Lower leg skin (tissue), 4 donors: ENCODE results near the gene DISC1. TPM values are rescaled to one million over a fixed set of nuclear protein-coding genes. Genes with fewer than 3 reads are reported as not detected.

Experiments used
- DNase-seq, 2 donors: peaks; one replicate each; pipeline ENCODE4 v3.0.0-alpha.2; 2019; ENCODE audit warnings: low spot score in 2 of 2
- H3K4me3 ChIP-seq: fragments of 200-600 bp; sonication (generic); 2 replicates; pipeline ENCODE4 v1.5.1; 2017; ENCODE audit warnings: mild to moderate bottlenecking, low read depth; ENCODE audit not compliant: poor library complexity, severe bottlenecking
- CTCF ChIP-seq, 3 donors: fragments of 450-650 bp; IDR thresholded peaks; one replicate each; pipeline ENCODE4 v1.5.1; 2016; ENCODE audit warnings: antibody characterized with exemption in 3 of 3, mild to moderate bottlenecking in 3 of 3, moderate library complexity in 2 of 3
- POLR2A ChIP-seq, 2 donors: fragments of 450-650 bp; IDR thresholded peaks; one replicate each; pipeline ENCODE4 v1.6.1; 2016 to 2017; ENCODE audit warnings: antibody characterized with exemption in 2 of 2, mild to moderate bottlenecking in 1 of 2, moderate library complexity in 1 of 2
- WGBS, 2 donors: methylation state at CpG; one replicate each; pipeline ENCODE4 v1.1.5; 2018; 5-methylcytosine and 5-hydroxymethylcytosine counted together
- intact Hi-C: fragments of 100-400 bp; cut with DNase I; formaldehyde crosslinking; loops from one replicate; pipeline ENCODE4 v1.15.0; 2023; ENCODE audit warnings: low total_unique reads
- total RNA-seq, 4 donors: library from RNA; depleted of rRNA; stranded (reverse); fragments of >200 nt; gene quantifications; one replicate each; pipeline ENCODE4 v1.1.0, GENCODE V29; 2016

The DISC1 gene
- total RNA-seq, 4 donors from 2014 or later: 1.6 to 7.4 (median 3.5) TPM

- no peak for DNase-seq
- 65 to 82% methylated on average over 9 of the region's 9 CpGs for WGBS, 2 donors
- TF ChIP-seq POLR2A (IDR thresholded peaks at IDR 0.05): no peak
- no peak for TF ChIP-seq CTCF (IDR thresholded peaks at IDR 0.05)
- intact Hi-C loops: no loop called here
- H3K4me3 ChIP-seq: no peak overlapping the region
These were observed 63.5 kb downstream of the DISC1 start for GRCh38 chr1:231690059-231690458.

- DNase-seq: no peak
- 62 to 67% methylated on average over 17 of the region's 17 CpGs for WGBS, 2 donors
- no peak overlapping the region for H3K4me3 ChIP-seq
- no peak for TF ChIP-seq POLR2A (IDR thresholded peaks at IDR 0.05)
- TF ChIP-seq CTCF (IDR thresholded peaks at IDR 0.05): no peak
- intact Hi-C loops: no loop called here
These were observed 65.1 kb downstream of the DISC1 start for GRCh38 chr1:231691618-231692259.

DNA sequence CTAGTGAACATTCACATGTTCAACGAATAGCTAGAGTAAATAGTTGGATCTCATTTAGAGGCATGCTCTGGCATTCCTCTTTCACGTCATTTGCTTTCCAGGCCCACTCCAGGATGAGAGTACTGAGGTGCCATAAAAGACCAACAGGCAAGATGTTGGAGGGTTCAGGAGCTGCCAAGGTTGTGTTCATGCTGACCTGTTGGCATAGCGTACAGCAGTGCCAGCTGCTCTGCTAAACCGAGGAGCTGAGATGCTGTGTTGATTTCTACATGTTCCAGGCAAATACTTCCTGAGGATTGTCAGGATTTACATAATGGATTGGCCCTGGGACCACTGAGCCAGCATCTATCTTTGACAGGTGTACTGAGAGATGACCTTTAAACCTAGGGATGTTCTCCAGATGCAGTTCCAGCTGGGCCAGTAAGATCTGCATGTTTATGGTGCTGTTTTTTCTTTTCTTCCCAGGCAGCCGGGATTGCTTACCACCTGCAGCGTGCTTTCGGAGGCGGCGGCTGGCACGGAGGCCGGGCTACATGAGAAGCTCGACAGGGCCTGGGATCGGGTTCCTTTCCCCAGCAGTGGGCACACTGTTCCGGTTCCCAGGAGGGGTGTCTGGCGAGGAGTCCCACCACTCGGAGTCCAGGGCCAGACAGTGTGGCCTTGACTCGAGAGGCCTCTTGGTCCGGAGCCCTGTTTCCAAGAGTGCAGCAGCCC is 66.9 kb downstream of the DISC1 start:
- 94 to 97% methylated on average over 6 to 18 of the region's 18 CpGs for WGBS, 2 donors
- no peak overlapping the region for H3K4me3 ChIP-seq
- intact Hi-C loops: no loop called here
- DNase-seq: no peak
- TF ChIP-seq CTCF (IDR thresholded peaks at IDR 0.05) (no peak), POLR2A (IDR thresholded peaks at IDR 0.05) (no peak)

DNA sequence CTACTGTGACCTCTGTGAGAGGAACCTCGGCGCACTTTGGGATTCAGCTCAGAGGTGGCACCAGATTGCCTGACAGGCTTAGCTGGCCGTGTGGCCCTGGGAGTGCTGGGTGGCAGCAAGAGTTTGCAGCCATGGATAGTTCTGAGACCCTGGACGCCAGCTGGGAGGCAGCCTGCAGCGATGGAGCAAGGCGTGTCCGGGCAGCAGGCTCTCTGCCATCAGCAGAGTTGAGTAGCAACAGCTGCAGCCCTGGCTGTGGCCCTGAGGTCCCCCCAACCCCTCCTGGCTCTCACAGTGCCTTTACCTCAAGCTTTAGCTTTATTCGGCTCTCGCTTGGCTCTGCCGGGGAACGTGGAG is 67.5 kb downstream of the DISC1 start:
- TF ChIP-seq POLR2A (IDR thresholded peaks at IDR 0.05) (no peak), CTCF (IDR thresholded peaks at IDR 0.05) (no peak)
- no peak overlapping the region for H3K4me3 ChIP-seq
- DNase-seq: no peak
- WGBS, 2 donors: 82 to 84% methylated on average over 4 to 8 of the region's 11 CpGs
- intact Hi-C loops: no loop called here

- no peak for DNase-seq
- no peak overlapping the region for H3K4me3 ChIP-seq
- no peak for TF ChIP-seq CTCF (IDR thresholded peaks at IDR 0.05)
- TF ChIP-seq POLR2A (IDR thresholded peaks at IDR 0.05): no peak
- 72 to 76% methylated on average over 16 to 18 of the region's 18 CpGs for WGBS, 2 donors
- intact Hi-C loops: no loop called here
These were observed 68.0 kb downstream of the DISC1 start for GRCh38 chr1:231694465-231695077.
